ENCODE data around the gene TPO.
"Not testable (repeated sequence)": the region's sequence is repeated elsewhere in the genome, so short reads cannot be mapped to it uniquely, and the experiment has no call there.

TPO gene

DNA sequence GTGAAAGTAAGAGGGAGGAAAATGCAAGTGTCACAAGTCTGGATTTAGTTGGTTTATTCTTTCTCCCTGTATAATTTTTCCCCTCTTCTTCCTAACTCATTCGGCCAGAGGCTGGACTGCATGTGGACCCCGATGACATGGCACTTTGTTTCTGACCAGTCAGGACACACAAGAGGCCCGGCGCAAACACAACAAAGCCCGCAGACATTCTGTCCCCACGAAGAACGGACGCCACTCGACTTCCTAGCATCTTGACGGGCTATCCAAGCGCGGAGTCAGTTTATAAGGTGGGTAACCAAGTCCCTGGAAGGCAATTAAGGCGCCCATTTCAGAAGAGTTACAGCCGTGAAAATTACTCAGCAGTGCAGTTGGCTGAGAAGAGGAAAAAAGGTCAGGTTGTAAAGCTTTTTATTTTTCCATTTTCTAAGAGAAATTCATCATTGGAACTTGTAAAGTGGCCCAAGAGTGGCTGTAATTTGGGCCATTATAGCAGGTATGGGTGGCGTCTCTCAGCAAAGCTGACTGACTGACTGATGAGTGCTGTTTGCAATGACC, at the start of gene TPO:
Gene TPO, plus strand, starts transcription at position 308 of the 555 bp plus-strand sequence. CDS start 946 bp downstream, outside the sequence.
- no peak for DNase-seq (ENCODE audit: low spot score)

DNA sequence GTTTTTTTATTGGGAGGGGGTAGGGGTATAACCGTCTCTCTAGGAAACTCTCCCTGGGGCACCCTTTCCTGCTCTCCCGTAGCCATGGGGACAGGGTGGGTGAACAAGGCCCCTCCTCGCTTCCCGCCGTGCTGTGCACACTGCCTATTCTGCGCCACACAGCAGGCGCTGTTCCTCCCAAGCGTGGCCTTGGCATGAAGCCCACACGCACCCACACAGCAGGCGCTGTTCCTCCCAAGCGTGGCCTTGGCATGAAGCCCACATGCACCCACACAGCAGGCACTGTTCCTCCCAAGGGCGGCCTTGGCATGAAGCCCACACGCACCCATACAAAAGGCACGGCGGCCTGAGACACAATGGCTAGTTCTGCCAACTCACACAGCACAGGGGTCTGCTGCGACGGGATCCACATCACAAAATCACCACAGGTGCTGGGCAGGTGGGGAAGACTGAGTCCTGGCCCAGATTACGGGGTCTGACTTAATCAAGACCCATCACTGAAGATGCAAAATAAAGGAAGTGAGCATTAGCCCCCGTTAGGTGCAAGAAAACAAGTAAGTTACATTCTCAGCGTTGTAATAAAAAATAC, 46.6 kb upstream of the TPO start:
- DNase-seq (ENCODE audit: low spot score) = no peak

DNA sequence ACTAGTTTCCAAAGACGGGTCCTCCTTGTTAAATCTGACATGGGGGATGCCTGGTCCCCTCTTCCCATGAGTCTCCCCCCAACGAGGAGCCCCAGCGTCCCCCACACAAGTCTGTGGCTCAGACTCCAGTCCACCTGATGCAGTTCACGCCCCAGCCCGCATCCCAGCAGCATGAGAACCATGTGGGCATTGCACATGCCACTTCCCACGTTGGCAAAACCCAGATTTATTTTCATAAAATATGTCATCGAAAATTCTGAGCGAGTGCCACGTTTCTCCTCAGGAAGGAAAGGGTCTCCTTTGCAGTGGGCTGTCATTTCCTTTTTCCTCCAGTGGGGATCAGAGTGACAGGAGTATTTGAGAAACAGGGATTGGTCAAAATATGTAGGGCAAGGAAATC, 45.7 kb upstream of the TPO start:
- no peak for DNase-seq (ENCODE audit: low spot score)

DNA sequence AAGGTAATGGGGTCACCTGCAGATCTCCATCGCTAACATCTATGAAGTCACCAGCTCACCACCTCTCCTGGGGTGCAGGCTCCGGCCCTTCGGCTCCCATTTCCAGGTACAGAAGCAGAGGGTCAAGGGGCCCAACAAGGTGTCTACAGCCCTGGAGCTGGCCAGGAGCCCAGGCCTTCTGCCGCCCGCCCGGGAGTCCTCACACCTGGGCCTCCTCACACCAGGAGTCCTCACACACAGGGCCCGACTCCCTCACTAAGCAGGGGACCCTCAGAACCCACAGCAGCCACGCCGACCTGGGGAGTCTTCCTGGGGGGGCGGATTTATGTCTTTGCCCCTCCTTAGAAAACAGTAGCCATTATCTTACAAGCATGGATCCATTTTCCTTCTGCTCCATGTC, 43.4 kb upstream of the TPO start:
- no peak for DNase-seq (ENCODE audit: low spot score)

DNA sequence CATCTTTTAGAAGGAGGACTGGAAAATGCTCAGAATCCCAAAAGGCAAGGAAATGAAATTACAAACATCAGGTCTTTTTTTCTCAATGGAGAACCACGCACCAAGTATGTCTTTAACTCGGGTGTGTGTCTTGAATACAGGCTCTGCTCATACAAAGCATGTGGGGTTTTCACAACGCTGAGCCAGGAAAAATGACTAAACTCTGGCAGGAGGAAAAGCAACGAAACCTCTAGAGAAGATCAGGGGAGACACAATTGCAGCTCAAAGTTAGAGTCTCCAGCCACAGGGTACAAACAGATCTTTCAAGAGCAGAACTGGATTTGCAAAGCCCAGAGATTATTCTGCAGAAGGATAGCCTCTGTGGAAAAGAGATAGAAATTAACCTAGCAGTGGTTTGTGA, 42.8 kb upstream of the TPO start:
- DNase-seq (ENCODE audit: low spot score) = no peak

DNA sequence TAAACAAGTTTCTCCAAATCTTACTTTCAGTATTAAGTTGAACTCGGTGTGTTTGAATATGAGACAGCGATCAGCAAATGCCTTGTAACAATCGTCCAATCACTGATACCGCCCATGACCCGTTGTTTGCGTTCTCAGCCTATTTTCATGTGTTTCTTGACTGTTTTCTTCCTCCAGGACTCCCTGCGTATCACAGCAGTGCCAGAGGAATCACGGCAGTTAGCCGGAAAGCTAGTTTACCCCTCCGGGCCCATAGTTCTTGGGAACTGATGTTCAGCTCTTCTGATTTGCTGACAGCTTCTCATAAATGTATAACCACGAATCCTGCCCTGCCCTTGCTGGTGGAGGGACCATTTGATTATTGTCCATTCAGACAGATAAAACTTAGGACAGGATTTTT, 42.2 kb upstream of the TPO start:
- DNase-seq (ENCODE audit: low spot score) = no peak

DNA sequence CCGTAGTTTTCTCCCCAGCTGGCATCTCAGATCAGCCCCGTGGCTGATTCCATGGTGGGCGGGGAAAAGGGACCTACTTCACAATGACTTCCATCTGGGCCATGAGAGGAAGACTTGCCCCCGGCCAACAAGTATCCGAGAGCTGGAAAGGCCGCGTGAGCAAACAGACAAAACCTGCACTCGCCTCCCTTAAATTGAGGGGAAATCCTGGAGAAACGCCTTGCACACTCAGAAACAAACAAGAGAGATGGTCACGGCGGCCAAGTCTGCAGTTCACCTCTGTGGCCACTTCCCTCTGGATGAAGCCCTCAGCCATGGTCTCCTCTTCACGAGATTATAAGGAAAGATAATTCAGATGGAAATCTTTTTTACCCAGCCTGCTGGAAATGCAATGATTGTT, 39.4 kb upstream of the TPO start:
- DNase-seq (ENCODE audit: low spot score) = no peak

DNA sequence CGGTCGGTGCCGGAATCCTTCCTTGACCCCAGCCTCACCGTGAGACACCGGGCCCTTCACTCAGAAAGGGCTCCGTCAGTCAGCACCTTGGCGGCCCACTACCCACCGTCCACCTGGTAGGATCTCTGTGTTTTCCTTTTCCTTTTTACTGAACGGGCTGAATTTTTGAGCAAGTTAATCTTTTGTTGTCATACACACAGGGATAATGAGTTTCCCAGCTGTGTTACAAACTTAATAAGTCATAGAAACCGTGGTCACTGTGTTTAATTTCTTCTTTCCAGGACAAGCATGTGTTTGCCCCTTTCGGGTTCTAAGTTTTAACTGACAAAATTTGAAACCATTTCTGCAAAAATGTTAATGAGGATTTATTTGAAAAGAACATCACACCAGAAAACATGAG, 39.0 kb upstream of the TPO start:
- DNase-seq (ENCODE audit: low spot score) = no peak

DNA sequence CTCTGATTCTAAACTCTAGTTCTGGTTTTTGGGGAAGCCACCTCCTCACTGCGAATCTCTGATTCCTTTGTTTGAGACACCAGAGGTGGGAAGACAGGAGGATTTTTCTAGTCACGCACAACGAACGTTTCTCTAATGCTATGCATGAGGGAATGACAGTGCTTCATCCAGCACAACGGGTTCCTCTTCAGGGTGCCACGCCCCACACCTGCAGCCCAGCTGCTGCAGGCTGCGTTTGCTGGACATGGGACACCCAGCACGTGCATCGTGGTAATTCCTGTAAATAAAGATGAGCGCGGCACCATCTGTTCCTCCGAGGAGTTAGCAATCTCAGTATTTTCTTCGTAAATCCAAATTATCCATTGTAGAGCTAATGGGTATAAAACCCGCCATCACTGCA, 37.5 kb upstream of the TPO start:
- no peak for DNase-seq (ENCODE audit: low spot score)

DNA sequence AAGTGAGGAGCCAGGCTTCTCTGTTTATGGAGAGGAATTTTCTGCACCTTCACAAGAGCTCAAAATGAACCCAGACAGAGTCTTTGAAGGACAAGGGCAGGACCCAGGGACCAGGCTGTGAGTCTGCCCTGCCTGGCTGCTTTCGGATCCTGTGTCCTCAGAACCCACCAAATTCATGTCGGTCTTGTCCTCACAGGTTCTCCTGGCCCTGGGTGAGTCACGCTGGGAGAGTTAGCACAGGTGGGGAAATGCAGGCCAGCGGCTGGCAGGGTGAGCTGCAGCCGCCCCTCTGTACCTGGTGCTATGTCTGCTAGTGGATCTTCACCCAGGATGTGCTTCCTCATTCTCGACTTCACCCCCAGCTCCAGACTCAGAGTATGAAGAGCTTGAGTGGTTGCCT, 35.8 kb upstream of the TPO start:
- DNase-seq (ENCODE audit: low spot score) = no peak

DNA sequence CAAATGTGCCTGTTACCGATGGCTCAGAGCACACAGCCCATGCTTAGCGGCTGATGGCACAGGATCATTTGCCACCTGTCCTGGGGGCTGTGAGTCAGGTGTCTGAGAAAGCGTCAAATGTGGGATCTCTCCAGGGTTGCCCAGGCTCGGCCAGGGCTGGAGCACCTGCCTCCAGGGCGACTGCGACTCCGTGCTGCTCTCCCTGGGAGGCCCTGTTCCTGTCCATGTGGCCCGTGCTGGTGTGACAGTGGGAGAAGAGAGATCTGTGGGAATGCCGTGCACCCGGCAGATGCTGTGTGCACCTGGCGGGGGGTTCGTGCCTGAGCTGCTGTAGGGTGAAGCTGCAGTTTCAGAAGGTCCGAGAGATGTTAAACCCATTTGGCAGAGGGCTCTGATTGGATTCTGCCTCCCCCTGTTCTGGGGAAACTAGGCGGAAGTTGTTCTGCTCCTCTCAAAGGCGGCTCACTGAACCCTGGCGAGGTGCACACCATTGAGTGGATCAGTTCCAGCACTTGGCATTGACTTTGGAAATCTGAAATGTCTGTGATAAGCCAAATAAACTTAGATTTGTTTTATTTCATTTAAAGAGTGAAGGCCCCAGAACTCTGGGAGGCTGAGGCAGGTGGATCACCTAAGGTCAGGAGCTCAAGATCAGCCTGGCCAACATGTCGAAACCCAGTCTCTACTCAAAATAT, 34.7 kb upstream of the TPO start:
- no peak for DNase-seq (ENCODE audit: low spot score)

DNA sequence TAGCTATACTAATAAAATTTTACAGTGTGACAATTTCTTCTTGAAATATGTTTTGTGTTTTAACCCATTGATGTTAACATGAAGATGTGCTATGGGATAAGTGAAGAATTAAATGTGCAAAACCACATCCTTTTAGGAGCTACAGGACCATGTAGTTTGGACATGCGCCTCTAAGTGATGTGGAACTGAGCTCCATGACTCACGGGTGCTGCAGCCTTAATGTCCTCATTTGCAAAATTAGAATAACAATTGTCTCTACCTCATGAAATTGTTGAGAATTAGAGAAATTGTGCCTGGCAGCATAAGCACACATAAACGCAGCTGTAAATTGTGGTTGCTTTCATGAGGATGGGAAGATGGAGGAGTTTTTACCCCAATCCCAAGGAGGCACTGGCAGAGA, 31.6 kb upstream of the TPO start:
- DNase-seq (ENCODE audit: low spot score) = no peak

DNA sequence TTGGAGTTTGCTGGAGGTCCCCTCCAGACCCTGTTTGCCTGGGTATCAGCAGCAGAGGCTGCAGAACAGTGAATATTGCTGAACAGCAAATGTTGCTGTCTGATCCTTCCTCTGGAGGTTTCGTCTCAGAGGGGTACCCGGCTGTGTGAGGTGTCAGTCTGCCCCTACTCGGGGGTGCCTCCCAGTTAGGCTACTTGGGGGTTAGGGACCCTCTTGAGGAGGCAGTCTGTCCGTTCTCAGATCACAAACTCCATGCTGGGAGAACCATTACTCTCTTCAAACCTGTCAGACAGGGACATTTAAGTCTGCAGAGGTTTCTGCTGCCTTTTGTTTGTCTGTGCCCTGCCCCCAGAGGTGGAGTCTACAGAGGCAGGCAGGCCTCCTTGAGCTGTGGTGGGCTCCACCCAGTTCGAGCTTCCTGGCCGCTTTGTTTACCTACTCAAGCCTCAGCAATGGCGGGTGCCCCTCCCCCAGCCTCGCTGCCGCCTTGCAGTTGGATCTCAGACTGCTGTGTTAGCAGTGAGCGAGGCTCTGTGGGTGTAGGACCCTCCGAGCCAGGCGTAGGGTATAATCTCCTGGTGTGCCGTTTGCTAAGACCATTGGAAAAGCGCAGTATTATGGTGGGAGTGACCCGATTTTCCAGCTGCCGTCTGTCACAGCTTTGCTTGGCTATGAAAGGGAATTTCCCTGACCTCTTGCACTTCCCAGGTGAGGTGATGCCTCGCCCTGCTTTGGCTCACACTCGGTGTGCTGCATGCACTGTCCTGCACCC, 25.1 kb upstream of the TPO start:
- DNase-seq (ENCODE audit: low spot score) = not testable (repeated sequence)

DNA sequence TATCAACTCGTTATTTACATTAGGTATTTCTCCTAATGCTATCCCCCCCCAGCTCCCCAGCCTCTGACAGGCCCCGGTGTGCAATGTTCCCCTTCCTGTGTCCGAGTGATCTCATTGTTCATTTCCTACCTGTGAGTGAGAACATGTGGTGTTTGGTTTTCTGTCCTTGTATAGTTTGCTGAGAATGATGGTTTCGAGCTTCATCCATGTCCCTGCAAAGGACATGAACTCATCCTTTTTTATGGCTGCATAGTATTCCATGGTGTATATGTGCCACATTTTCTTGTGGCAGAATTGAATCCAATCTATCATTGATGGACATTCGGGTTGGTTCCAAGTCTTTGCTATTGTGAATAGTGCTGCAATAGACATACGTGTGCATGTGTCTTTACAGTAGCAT, 23.1 kb upstream of the TPO start:
- not testable (repeated sequence) for DNase-seq (ENCODE audit: low spot score)

DNA sequence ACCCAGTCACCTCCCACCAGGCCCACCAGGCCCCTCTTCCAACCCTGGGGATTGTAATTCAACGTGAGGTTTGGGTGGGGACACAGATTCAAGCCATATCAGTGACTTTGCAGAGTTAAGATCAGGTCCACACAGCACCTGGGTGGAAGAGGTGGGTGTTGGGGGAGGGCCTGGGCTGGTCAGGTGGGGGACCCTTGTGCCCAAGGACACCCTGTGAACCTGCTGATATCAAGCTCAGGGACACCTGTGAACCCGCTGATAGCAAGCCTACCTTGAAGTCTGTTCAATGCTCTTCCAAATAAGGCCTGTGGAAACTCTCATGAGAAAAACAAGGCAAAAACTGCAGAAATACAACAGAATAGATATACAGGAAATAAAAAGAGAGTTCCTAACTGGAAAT, 19.9 kb upstream of the TPO start:
- DNase-seq (ENCODE audit: low spot score) = no peak

DNA sequence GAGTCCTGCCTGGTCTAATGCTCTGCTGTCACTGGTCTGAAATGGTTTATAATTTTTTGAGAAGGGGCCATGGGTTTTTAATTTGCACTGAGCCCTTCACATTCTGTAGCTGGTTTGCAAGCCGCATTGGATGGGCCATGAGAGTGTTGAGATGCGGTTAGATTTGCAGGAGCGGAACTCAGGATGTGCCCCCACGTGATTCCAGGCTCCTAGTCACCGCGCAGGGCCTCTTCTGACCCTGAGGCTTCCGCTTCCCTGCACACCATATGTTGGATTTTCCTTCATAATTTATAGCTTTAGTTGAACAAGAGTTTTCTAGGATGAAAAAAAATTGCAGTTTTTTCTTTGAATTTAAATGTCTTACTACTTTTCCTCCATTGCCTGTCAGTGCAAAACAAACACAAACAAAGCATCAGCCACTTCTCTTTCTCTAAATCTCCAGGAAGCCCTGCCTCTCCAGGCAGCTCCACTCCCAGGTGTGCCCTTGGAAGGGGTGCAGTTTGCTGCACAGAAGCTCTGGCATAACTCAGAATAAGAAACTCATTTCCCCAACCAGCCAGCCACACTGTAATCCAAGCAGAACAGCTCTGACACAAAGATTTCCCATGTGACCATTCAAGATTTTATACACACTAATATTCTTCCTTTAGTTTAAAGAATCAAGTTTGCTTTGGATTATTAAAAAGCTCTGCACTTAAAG, 18.4 kb upstream of the TPO start:
- DNase-seq (ENCODE audit: low spot score) = no peak

DNA sequence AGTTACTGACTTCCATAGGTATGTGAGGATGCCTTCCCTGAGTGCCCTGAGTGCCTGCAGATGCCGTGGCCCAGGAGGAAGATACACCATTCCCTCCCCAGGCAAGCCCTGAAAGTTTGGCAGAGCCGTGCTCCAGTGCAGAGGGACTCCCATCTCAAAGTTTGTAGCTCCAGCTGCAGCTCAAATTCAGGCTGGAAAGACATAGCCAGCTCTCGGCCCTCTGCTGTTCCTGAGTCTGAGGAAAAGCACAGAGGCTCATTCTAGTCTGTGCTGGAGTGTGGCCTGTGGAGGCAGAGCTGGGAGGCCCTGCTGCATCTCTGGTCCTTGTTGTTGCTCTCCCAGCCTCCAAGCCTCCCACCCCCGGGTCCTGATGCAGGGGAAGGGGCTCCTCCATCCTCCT, 15.9 kb upstream of the TPO start:
- no peak for DNase-seq (ENCODE audit: low spot score)

DNA sequence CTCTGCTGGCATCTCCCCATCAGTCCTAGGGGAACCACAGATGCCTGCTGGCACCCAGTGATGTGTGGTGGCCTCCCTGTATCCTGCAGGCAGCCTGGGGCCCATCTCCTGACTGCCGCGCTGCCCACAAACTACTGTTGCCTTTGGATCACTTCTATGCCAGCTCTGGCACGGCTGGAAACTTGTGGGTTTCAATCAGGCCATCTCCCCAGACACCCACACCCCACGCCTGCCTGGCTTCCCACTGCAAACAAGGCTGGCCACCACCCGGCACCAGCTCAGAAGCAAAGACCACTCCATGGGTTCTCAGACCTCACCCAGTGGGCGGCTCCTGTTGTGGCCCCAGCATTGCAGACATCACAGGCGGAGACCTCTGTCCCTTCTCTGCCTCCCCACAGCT, 15.1 kb upstream of the TPO start:
- DNase-seq (ENCODE audit: low spot score) = no peak

DNA sequence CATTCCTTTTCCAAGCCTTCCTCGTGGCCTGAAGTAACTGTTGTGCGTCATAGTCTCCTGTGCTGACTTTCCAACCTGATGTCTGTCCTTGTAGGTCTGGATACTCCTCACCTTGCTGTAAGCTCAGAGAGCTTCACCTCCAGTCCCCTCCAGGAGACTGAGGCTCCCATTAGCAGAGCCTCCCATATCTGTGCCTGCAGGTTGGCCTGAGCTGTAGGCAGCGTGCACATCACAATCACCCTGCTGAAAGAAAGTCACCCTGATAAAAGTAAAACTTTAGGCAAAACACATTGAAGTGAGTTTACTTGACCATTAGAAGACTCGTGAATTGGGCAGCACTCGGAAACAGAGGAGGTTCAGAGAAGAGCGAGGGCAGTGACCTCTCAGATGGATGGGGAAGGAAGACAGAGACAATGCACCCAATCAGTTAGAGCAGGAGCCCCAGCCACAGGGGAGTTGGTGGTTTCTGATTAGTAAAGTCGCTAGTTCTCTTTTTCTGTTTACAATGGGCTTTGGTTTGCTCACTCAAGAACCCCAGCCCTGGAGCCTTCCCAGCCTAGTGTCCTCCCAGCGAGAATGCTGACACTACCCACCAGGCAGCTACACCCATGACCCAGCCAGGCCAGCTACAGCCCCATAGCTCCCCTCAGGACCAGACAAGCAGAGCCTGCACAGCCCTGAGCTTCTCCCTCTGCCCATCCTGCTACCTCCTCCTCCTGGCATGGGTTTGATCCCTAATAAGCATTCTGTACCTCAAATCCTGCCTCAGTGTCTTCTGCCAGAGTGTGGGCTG, 12.1 kb upstream of the TPO start:
- no peak for DNase-seq (ENCODE audit: low spot score)

DNA sequence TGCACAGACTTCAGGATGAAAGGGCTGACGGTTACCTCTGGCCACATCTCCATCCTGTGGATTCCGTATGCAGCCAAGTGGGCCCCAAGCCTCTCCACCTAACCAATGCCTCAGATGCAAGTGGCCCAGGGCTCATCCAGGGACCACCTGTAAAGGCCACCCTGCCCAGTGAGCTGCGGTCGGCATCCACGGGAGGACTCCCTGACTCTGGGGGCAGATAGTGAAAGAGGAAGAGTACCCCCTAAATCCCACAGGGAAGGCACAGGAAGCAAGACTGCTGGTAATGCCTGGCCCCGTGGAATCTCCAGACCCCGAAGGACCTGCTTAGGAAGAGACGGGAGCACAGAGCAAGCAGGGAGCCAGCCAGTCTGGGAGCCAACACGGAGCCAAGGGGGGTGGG, 11.2 kb upstream of the TPO start:
- DNase-seq (ENCODE audit: low spot score) = no peak

DNA sequence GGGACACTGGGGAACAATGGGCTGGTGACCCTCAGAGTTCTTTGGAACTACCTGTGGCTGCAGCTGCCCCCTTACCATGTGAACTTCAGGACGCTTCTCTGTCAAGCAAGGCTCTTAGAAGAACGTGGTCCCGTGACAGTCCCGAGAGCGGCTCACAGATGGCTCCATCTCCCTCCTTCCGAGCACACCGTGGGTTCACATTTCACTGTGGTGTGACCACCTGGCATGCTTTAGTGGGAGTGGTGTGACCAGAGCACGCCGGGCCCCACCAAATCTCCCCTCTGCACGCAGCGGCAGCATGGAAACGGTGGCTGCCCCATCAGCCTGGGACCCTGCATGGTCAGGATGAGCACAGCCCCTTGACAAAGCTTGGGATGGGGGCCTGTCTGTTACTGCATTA, 9.7 kb upstream of the TPO start:
- no peak for DNase-seq (ENCODE audit: low spot score)

DNA sequence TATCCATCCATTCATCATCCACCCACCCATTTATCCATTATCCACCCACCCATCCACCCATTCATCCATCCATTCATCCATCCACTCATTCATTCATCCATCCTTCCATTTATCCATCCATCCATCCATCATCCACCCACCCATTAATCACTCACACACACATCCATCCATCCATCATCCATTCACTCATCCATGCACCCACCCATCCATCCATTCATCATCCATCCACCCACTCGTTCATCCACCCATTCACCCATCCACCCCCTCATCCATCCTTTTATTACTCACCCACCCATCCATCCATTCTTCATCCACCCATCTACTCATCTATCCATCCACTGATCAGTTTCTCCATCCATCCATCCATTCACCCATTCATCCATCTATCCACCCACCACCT, 8.1 kb upstream of the TPO start:
- DNase-seq (ENCODE audit: low spot score) = no peak

Measured in hepatic stellate cell (primary cell).